PFSK-1 (cell line): ENCODE data around the gene MRTFA.

Experiments used
- FOXP2 ChIP-seq: optimal IDR thresholded peaks from 2 replicates; pipeline ENCODE3; 2011; ENCODE audit warnings: borderline replicate concordance, control low read depth, inconsistent platforms; ENCODE audit not compliant: insufficient read depth; ENCODE audit errors: extremely low read length, extremely low read depth
- POLR2AphosphoS5 ChIP-seq: IDR thresholded peaks from 2 replicates; pipeline ENCODE4 v1.6.1; 2012; ENCODE audit warnings: low read depth, mild to moderate bottlenecking, control low read depth, low read length, moderate library complexity
- REST ChIP-seq, 2 experiments: IDR thresholded peaks; 2 replicates each; pipeline versions ENCODE4 v1.6.1 to v1.8.0; 2011 to 2012; ENCODE audit warnings: low read depth in 2 of 2, low read length in 2 of 2, control low read depth in 1 of 2, inconsistent platforms in 1 of 2, mild to moderate bottlenecking in 1 of 2, moderate library complexity in 1 of 2; ENCODE audit not compliant: insufficient read depth in 1 of 2
- SIN3A ChIP-seq: IDR thresholded peaks from 2 replicates; pipeline ENCODE4 v1.6.1; 2012; ENCODE audit warnings: mild to moderate bottlenecking, low read length, moderate library complexity, borderline replicate concordance; ENCODE audit not compliant: insufficient read depth
- TAF1 ChIP-seq: IDR thresholded peaks from 2 replicates; pipeline ENCODE4 v1.6.1; 2012; ENCODE audit warnings: low read length, control low read depth, borderline replicate concordance; ENCODE audit not compliant: insufficient read depth

The MRTFA gene

GRCh38 chr22:40423310-40423688 is 213.2 kb downstream of the MRTFA start:
- TF ChIP-seq POLR2AphosphoS5: no peak
- no peak for TF ChIP-seq TAF1
- no peak for TF ChIP-seq REST (IDR thresholded peaks at IDR 0.05; ENCODE audit: insufficient read depth in 1 of 2, low read depth in 2 of 2, low read length in 2 of 2)
- TF ChIP-seq FOXP2: no peak
- no peak for TF ChIP-seq SIN3A

- no peak for TF ChIP-seq FOXP2
- no peak for TF ChIP-seq SIN3A
- no peak for TF ChIP-seq POLR2AphosphoS5
- no peak for TF ChIP-seq REST (IDR thresholded peaks at IDR 0.05; ENCODE audit: insufficient read depth in 1 of 2, low read depth in 2 of 2, low read length in 2 of 2)
- TF ChIP-seq TAF1: no peak
Measured at GRCh38 chr22:40422558-40423309, 213.8 kb downstream of the MRTFA start.

- TF ChIP-seq FOXP2 (no peak), REST (IDR thresholded peaks at IDR 0.05; ENCODE audit: insufficient read depth in 1 of 2, low read depth in 2 of 2, low read length in 2 of 2) (no peak), POLR2AphosphoS5 (no peak)
Measured at GRCh38 chr22:40421941-40422340, 214.6 kb downstream of the MRTFA start.

- no peak for TF ChIP-seq POLR2AphosphoS5
- no peak for TF ChIP-seq FOXP2
- no peak for TF ChIP-seq TAF1
- no peak for TF ChIP-seq REST (IDR thresholded peaks at IDR 0.05; ENCODE audit: insufficient read depth in 1 of 2, low read depth in 2 of 2, low read length in 2 of 2)
- TF ChIP-seq SIN3A: no peak
Measured at GRCh38 chr22:40421082-40421350, 215.5 kb downstream of the MRTFA start.
